Amniotic epithelial cell (primary cell): ENCODE results near the gene GALNT12.

Source experiments
- DNase-seq: peaks from one replicate; pipeline ENCODE4 v3.0.0-alpha.2; 2010; ENCODE audit warnings: low read depth

GALNT12 gene

DNA sequence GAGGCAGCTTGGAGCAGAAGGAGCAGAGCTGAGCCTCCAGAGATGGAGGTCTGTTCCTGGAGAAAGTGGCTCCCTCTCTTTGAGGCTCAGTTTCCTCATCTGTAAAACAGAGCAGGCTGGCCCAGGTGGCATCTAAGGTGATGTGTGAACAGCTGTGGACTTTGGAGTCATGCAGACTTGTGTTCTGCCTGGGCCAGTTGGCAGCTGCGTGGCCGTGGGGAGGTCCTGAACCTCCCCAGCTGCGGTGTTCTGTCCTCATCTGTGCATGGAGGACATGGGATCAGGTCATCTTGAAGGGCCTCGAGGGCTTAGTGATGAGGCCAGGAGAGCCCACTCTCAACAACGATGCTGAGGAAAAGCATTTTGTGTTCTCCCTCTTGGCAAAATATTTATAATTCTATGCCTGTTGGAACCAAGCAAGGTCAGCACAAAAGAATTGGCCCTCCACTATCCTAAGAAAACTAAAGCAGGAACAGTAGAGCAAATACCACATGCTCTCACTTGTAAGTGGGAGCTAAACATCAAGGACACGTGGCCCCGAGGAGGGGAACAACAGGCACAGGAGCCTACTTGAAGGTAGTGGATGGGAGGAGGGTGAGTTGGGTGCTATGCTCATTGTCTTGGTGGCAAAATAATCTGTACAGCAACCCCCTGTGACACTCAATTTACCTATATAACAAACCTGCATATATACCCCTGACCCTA is 73.0 kb downstream of the GALNT12 start:
- no peak for DNase-seq

DNA sequence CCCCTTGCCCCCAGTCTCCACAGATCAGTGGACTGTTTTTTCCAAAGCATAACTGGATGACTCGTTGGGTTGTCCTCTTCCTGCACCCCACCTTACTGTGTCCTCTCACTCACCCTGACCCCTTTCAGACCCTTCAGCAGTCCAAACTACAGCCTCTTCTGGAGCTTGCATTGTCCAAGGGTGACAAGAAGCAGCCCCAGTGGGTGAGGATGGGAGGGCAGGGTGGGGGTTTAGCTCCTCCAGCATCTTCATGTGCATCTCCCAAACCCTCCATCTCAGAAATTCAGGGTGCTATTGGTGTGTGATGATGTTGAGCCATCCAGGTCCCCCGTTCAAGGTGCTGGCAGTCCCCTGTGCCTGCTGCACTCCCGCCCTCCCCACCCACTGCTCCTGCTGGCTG is 73.9 kb downstream of the GALNT12 start:
- DNase-seq = no peak

DNA sequence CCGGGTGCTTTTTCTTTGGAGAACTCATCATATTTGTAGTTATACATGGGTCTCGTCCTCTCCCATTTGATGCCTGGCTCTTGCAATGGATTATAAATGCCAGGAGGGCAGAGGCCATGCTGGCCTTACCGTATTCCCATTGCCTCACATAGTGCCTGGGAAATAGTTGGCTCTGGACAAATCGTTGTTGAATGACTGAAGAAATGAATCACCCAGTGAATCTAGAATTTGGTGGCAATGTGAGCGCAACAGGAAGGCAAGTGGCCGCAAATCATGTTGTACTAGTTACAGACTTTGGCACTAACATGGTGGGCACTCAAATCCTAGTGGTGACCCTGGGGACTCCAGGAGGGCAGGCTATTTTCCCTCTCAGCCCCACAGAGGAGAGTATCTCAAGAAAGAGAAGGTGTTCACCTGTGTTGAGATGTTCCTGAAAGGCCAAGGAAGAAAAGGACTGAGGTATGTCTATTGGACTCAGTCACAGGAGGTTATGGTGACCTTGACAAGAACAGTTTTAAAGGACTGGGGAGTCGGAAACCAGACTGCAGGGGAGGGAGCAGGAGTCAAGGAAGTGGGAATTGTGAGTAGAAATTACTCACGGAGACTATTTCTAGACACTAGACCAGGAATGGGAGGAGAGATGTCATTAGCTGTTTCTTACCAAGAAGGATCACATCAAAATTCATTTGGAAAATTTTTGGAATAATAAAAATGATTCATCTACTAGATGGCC is 74.5 kb downstream of the GALNT12 start:
- DNase-seq = no peak

DNA sequence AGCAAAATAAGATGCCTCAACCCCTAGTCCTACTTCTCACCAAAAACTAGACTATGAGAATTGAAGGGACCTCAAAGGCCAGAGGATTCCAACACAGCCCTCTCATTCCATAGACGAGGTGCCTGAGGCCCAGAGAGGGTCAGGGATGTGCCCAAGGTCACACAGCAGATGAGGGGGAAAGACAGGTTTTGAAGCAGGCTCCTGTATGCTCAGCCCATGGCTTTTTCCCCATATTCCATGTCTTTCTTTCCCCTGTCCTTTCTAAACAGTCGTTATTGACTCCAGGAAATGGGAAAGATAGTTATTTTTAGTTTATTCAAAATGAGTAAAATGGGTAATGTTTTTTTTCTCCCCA is 75.1 kb downstream of the GALNT12 start:
- DNase-seq = no peak

DNA sequence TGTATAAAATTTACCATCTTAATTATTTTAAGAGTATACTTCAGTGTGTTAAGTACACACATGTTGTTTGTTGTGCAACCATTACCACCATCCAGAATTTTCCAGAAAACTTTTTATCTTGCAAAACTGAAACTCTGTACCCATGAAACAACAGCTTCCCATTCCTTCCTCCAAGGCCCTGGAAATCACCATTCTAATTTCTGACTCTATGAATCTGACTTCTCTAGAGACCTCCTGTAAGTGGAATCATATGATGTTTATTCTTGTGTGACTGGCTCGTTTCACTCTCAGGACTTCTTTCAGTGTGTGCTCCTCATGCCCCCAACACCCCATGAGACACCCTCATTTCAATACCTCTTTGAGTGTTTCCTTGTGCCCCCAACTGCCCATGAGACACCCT is 75.8 kb downstream of the GALNT12 start:
- DNase-seq = no peak

DNA sequence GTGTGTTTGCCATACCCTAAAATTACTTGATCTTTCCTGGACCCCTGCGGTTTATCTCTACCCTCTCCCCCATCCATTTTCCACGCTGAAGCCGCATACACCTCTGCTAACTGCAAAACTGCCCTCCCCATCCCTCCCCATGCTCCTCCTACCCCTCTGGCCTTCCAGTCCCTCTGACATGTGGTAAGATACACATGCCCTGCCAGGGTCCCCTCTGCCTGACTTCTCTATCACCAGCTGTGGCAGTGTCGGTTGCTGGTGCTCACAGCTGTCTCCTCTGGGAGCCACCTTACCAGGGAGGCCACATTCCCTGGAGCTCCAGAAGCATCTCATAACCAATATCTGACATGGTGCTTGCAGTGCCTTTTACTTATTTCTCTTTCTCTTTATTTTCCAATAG is 77.4 kb downstream of the GALNT12 start:
- no peak for DNase-seq

DNA sequence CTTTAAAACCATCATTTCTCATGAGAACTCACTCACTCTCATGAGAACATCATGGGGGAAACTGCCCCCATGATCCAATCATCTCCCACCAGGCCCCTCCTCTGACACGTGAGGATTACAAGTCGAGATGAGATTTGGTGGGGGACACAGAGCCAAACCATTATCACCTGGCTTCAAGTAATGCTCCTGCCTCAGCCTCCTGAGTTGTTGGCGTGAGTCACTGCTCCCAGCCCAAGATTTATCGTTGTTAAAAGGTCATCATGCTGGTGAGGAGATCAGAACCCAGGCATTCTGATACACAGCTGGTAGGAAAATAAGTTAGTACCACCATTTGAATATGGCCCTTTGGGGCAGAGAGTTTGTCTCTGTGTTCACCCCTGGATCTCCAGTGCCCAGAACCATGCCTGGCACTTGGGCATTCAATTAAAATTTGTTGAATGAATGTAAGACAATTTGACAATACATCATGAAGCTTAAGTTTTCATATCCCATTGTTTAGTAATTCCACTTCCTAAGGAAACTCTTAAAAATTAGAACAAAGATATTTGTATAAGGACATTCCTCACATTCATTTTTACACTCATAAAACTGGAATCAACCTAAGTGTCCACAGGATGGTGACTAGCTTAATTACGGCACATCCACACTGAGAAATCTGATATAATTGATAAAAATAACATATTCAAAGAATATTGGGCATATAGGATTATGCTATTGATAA is 78.3 kb downstream of the GALNT12 start:
- DNase-seq = no peak

DNA sequence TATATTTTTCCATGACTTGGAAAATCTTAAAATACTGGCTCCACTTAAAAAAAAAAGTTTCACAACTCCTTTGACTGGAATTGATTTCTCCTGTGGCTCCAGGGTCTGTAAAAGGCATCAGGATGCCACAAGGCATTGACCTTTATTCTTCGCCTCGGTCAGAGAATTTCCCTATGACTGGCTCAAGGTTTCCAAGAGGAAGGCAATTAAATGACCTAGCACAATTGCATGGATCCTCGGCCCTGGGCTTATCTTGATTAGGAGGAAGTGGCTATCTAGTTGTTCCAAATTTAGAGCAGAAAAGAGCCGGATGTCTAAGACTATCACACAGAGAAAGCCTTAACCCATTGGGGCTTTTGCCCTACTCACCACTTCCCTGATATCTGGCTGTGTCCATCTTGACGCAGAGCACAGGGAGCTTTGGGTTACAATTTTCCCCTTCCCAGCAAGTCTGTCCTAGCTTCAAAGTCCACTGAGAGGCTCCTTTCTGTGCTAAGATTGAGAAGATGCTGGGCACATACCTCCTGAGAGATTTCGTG is 79.3 kb downstream of the GALNT12 start:
- DNase-seq = no peak

DNA sequence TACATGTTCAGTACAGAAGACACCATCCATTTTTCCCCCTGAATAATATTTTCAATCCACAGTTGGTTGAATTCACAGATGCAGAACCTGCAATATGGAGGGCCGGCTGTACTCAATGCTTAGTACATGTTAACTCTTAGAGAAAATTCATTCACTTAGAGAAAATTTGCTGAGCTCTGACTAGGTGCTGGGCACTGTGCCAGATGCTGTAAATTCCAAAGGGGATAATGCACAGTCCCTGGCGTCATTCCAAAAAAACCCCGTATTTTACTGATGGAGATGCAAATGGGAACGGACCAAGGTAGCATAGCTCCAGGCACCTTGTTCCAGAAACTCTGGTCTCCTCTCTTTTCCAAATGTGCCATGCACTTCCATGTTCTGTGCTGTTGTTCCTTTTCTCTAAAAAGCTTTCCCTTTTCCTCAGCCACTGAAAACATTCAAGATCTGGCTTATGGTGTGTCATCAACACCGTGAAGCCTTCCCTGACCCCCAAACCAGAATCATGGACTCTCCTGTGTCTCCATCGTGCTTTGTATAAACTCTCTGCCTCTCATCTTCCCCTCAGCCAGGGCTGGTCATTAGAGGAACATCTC is 80.5 kb downstream of the GALNT12 start:
- DNase-seq = peak; percentile 24

DNA sequence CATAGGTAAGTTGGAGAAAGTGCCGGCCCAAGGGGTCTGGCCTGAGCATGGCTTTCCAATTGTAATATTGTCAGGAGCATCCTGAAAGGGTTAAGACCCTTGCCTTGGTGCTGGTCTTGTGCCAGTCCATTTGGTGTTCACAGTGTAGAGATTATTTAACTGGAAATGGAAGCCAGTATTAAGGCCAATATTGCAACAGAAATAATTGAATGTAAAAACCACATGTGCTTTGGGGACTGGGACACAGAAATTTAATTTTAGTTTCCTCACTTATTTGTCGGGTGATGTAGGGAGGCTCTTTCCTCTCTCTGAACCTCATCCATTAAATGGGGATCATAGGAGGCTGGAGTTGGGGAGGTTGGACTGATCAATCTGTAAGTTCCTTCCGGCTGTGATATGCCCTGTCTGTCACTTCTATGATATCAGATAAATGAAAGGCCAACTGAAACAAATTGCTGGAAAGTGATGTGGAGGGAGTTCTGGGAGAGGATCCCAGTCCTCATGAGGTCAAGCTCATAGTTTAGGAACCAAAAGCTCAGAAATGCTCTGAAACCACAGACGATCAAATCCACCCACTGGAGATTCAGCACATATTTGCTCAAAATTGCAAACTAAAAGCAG is 81.4 kb downstream of the GALNT12 start:
- DNase-seq = no peak

DNA sequence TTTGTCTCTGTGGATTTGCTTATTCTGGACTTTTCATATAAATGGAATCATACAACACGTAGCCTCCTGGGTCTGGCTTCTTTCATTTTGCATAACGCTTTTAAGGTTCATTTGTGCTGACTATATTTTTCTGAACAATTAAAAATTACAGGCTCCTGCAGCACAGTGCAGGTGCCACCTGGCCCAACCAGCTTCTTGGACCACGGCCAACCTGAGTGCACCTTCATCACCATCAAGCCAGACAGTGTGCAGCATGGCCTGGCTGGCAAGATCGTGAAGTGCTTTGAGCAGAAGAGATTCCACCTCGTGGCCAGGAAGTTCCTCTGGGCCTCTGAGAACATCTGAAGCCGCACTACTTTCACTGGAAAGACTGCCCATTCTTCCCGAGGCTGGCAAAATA is 82.8 kb downstream of the GALNT12 start:
- DNase-seq = no peak

DNA sequence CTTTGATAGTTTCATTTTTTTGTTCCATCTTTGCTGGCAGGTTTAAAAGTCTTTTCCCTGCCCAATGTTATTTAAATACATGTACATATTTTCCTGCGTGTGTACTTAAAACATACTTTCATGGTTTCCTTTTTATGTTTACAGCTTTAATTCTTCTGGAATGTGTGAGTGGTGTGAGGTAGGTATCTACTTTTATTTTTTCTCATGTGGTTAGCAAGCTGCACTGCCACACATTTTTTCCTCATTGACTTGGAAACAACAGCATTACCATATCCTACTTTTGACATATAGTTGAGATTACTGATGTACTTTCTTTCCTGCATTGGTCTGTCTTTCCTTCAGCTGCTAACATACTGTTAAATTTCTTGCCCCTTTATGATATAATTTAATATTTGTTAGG is 84.8 kb downstream of the GALNT12 start:
- DNase-seq = peak; percentile 41

DNA sequence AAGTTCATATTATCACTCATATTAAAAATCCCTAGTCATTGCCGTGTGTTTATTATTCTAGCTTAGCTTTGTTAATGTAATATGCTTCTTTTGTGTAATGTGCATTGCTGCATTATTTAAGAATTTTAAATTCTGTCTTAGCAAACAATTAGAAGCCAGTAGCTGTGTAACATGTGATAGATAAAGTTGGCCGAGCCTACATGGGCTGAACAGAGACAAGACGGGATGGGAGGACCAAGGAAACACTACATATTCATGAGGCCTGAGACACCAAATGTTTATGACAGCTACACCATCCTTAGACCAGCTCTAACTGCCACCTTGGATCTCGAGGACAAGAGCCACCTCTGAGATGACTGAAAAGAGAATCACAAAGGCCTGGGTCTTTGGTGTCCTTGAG is 85.2 kb downstream of the GALNT12 start:
- DNase-seq = no peak

DNA sequence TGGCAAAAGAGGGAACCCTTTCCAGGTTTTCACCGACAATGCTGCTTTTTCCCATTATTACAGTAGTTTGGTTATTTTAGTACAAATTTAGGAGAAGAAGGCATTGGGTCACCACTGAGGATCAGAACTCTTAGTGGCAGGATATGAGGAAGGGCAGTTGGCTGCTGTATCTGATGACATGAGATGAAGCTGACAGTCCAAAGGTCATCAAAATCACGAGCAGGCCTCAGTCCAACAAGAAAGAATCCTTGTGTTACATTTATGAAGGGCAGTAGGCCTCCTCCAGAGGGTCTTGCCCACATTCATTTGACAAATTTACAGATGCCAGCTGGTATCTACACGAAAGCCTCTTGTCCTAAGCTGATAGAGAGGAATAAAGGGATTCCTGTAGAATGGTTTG is 86.7 kb downstream of the GALNT12 start:
- no peak for DNase-seq

DNA sequence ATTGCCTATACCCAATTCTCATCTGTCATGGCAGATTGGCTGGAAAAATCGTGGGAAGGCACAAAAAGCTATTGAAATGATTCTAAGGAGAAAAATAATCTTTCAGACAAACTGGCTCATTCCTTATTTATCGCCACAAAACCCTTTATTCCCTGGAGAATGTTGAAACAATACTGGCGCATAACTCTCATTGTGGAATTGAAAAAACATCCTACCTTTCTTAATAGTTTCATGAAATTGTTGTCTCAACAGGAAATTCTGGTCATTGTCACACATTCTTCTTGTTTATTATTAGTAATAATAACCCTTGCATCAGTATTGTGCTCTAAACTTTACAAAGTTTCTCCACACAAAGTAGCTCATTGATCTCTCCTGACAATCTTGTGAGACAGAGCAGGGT is 87.3 kb downstream of the GALNT12 start:
- DNase-seq = no peak

DNA sequence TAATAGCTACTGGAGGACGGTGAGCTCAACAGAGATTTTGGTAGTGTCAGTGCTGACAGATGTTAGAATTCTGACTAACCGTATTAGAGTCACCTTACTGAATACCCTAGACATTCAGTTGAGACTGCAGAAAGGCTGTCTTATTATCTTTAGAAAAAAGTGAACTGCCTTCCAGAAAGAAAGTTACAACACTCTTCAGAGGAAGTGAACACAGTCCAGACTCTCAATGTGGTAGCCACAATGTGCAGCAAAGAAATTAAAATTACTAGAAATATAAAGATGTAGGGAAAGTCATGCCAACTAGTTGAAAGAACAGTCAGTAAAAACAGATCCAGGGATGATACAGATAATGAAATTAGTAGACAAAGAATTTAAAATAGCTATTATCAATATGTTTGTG is 89.2 kb downstream of the GALNT12 start:
- DNase-seq = no peak

DNA sequence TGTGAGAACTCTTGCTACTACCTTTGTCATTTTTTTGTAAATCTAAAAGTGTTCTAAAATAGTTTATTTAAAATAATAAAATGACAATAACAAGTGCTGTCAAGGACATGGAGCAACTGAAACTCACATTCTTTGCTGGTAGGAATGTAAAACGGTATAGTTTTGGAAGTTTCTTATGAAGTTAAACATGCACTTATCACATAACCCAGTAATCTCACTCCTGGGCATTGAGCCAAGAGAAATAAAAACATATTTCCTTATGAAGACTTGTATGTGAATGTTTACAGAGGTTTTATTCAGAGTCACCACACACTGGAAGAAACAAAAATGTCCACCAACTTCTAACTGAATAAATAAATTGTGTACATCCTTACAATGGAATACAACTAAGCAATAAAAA is 90.3 kb downstream of the GALNT12 start:
- DNase-seq = peak; percentile 80

DNA sequence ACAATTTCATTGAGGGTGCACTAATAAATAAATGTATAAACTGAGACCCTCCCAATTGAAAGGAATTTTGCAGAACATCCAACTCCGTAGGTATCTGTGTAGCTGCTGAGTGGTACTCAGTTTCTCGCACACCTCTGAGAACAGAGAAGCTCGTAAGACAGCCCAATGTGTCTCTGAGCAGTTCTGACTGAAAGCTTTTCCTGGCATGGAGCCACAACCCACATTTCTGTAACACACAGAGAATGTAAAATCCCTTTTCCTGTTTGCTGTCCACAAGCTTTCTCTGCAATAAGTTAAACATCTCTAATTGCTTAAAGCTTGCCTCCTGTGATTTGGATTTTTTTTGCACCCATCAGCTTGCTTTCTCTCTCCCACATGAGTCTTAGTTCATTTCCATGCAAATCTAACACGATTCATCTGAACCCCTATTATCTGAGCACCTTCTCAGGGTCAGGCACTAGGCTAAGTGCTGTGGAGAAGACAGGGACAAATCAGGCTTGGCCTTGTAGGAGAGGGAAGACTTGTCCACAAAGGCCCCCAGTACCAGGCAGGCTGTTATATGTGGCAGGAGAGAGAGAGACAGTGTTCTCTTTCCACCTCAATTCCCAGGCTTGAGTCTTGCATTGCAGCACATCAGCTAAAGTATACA is 92.1 kb downstream of the GALNT12 start:
- DNase-seq = peak; percentile 86
